Gastrocnemius medialis (tissue), 4 donors: Measurements from ENCODE around the gene COG1. TPM values are rescaled to one million over a fixed set of nuclear protein-coding genes. Genes with fewer than 3 reads are reported as not detected.
A peak's percentile ranks its signal among the peaks of the same experiment; 100 is the strongest.

Source experiments
- ATAC-seq, 2 donors: fragments of 150-250 bp; one replicate each; pipeline ENCODE4 v1.9.1; 2016
- DNase-seq, 2 donors: peaks; one replicate each; pipeline ENCODE4 v3.0.0-alpha.2; 2019
- H3K27ac ChIP-seq, 4 donors: fragments of 200-600 bp; sonication (generic); 1 replicate in 1 of 4; 2 replicates in 3 of 4; pipeline ENCODE4 v1.5.1; 2016 to 2018; ENCODE audit warnings: mild to moderate bottlenecking in 2 of 4, moderate library complexity in 1 of 4
- H3K27me3 ChIP-seq, 3 donors: fragments of 200-600 bp; sonication (generic) in 2 of 3; 1 replicate in 1 of 3; 2 replicates in 2 of 3; pipeline versions ENCODE4 v1.5.1 to v1.6.0; 2016 to 2019; ENCODE audit warnings: mild to moderate bottlenecking in 1 of 3, moderate library complexity in 1 of 3
- H3K36me3 ChIP-seq, 2 donors: fragments of 200-600 bp; sonication (generic) in 1 of 2; one replicate each; pipeline ENCODE4 v1.5.1; 2017 to 2018
- H3K4me1 ChIP-seq, 2 donors: fragments of 200-600 bp; sonication (generic) in 1 of 2; one replicate each; pipeline ENCODE4 v1.5.1; 2016 to 2017; ENCODE audit warnings: mild to moderate bottlenecking in 2 of 2
- H3K4me3 ChIP-seq, 4 donors: fragments of 200-600 bp; sonication (generic) in 3 of 4; 1 replicate in 1 of 4; 2 replicates in 3 of 4; pipeline ENCODE4 v1.5.1; 2016 to 2019; ENCODE audit warnings: mild to moderate bottlenecking in 2 of 4
- H3K9me3 ChIP-seq, 3 donors: fragments of 200-600 bp; sonication (generic) in 2 of 3; 1 replicate in 1 of 3; 2 replicates in 2 of 3; pipeline ENCODE4 v1.5.1; 2016 to 2019
- POLR2A ChIP-seq, 2 donors: fragments of 450-650 bp; IDR thresholded peaks; one replicate each; pipeline ENCODE4 v1.6.1; 2017; ENCODE audit warnings: antibody characterized with exemption in 2 of 2, mild to moderate bottlenecking in 2 of 2, moderate library complexity in 2 of 2
- in situ Hi-C, 4 donors: fragments of 200-750 bp; cut with MboI; loops; one replicate each; pipeline versions ENCODE4 v1.15.0 to v1.8.0; 2017; ENCODE audit warnings: low sequenced_read_pairs in 4 of 4
- intact Hi-C: fragments of 100-400 bp; cut with DNase I; formaldehyde crosslinking; loops from one replicate; pipeline ENCODE4 v1.15.1; 2023; ENCODE audit warnings: low total_unique reads
- total RNA-seq, 4 donors: library from RNA; depleted of rRNA; stranded (reverse); fragments of >200 nt; gene quantifications; one replicate each; pipeline versions ENCODE4 v1.1.0 to v1.2.3, GENCODE V29; 2016
- TF ChIP-seq, protein P1 (sequence below), 5 experiments: fragments of 450-650 bp in 3 of 5; fragments of 200-600 bp in 2 of 5; sonication (generic) in 2 of 5; IDR thresholded peaks in 4 of 5; conservative IDR thresholded peaks in 1 of 5; 1 replicate in 4 of 5; 2 replicates in 1 of 5; pipeline ENCODE4 v1.5.1; 2016 to 2019; ENCODE audit warnings: antibody characterized with exemption in 5 of 5, mild to moderate bottlenecking in 3 of 5, moderate library complexity in 3 of 5

The COG1 gene
- total RNA-seq, 4 donors from 2014 or later, result 21.2 to 34.7 (median 26.7) TPM

DNA sequence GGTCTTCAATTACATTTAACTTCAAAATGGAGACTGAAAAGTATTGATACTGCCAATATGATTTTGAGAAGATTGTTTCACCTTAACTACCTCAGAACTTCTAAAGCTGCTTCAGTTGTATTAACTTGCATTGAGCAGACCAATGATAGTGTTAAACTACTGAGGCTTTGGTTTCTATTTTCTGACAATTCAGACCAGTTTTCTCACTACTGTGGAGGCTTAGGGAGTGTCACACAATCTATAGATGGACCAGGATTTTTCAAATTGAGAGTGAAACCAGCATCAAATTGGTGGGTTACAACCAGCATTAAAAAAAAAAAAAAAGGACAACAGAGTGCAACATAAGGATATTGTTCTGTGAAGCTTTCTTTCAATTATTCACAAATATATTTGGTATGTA is 21.2 kb downstream of the COG1 start:
- Histone ChIP-seq H3K9me3 (no peaks in the 10 kb centered on the region), H3K4me3 (no peak overlapping the region), H3K36me3 (peaks cover 0 to 35% of the 10 kb centered on the region in 2 donors), H3K27me3 (no peaks in the 10 kb centered on the region), H3K27ac (no peak overlapping the region), H3K4me1 (no peaks in the 10 kb centered on the region)
- ATAC-seq (no peak), DNase-seq (no peak)
- no peak for TF ChIP-seq POLR2A (IDR thresholded peaks at IDR 0.05)
- TF ChIP-seq, protein P1, sequence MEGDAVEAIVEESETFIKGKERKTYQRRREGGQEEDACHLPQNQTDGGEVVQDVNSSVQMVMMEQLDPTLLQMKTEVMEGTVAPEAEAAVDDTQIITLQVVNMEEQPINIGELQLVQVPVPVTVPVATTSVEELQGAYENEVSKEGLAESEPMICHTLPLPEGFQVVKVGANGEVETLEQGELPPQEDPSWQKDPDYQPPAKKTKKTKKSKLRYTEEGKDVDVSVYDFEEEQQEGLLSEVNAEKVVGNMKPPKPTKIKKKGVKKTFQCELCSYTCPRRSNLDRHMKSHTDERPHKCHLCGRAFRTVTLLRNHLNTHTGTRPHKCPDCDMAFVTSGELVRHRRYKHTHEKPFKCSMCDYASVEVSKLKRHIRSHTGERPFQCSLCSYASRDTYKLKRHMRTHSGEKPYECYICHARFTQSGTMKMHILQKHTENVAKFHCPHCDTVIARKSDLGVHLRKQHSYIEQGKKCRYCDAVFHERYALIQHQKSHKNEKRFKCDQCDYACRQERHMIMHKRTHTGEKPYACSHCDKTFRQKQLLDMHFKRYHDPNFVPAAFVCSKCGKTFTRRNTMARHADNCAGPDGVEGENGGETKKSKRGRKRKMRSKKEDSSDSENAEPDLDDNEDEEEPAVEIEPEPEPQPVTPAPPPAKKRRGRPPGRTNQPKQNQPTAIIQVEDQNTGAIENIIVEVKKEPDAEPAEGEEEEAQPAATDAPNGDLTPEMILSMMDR (IDR thresholded peaks at IDR 0.05 in 4 of 5, conservative IDR thresholded peaks at IDR 0.05 in 1 of 5), result no peak
- in situ Hi-C loops, result no loop called here
- intact Hi-C loops, result no loop called here

DNA sequence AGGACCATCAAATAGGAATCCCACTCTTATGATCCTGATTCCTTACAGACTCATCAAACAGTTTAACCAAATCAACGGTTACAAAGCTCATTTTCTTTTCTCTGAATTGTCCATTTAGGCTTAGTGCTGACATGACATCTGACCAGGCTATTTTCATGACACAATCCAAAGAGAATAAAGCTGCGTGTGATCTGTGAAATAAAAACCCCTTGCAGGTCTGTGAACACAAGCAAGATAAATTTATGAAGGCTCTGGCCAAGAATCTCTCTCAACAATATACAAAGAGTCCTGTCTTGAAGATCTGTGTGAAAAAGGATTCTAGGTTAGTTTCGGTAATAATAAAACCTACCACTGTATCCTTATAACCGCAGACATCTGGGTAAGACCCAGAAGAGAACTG is 22.0 kb downstream of the COG1 start:
- intact Hi-C loops (no loop called here), in situ Hi-C loops (no loop called here)
- Histone ChIP-seq H3K27ac (no peak overlapping the region), H3K4me3 (no peak overlapping the region), H3K9me3 (no peaks in the 10 kb centered on the region), H3K4me1 (no peaks in the 10 kb centered on the region), H3K36me3 (peaks cover 0 to 27% of the 10 kb centered on the region in 2 donors), H3K27me3 (no peaks in the 10 kb centered on the region)
- TF ChIP-seq POLR2A (IDR thresholded peaks at IDR 0.05), result no peak
- TF ChIP-seq, protein P1 (IDR thresholded peaks at IDR 0.05 in 4 of 5, conservative IDR thresholded peaks at IDR 0.05 in 1 of 5), result no peak
- no peak for ATAC-seq
- DNase-seq, result no peak

DNA sequence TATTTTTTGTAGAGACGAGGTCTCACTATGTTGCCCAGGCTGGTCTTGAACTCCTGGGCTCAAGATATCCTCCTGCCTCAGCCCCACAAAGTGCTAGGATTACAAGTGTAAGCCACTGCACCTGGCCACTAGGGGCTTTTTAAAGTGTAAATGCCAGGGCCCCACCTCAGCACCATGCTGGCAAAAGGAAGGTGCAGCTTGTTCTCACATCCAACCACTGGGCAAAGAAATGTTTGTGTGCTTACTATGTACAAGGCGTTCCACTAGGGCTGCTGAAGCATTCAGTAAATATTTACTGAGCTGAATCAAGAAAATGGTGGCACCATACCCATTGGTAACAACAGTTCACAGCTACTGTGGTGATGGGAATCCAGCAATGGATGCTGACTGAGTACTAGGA is 22.6 kb downstream of the COG1 start:
- H3K36me3 ChIP-seq, result peaks cover 0 to 26% of the 10 kb centered on the region in 2 donors

DNA sequence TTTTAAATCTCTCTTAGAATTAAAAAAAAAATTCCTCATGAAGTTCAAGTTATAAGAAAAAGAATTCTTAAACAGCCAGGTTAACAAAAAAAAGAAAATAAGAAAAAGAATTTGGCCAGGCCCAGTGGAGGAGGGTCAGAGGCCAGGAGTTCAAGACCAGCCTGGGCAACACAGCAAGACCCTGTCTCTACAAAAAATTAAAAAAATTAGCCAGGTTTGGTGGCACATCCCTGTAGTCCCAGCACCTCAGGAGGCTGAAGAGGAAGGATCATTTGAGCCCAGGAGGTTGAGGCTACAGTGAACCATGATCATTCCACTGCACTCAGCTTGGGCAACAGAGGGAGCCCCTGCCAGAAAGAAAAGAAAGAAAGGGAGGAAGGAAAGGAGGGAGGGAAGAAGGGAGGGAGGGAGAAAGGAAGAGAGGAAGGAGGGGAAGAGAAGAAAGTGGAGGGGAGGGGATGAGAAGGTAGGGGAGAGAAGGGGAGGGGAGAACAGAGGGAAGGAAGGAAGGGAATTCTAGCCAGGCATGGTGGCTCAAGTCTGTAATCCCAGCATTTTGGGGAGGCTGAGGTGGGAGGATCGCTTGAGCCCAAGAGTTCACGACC is 30.9 kb downstream of the COG1 start:
- DNase-seq (no peak), ATAC-seq (no peak)
- Histone ChIP-seq H3K27ac (peak overlapping the region in 1 of 4 donors; percentile 10), H3K4me1 (peaks cover 29 to 30% of the 10 kb centered on the region in 2 donors), H3K27me3 (no peaks in the 10 kb centered on the region), H3K36me3 (no peaks in the 10 kb centered on the region), H3K9me3 (no peaks in the 10 kb centered on the region), H3K4me3 (no peak overlapping the region)
- TF ChIP-seq, protein P1 (IDR thresholded peaks at IDR 0.05 in 4 of 5, conservative IDR thresholded peaks at IDR 0.05 in 1 of 5), result no peak
- TF ChIP-seq POLR2A (IDR thresholded peaks at IDR 0.05), result no peak
- intact Hi-C loops (no loop called here), in situ Hi-C loops (no loop called here)

More for the DNA sequence above, 22.6 kb downstream of the COG1 start:
- H3K4me3 ChIP-seq, result no peak overlapping the region
- no peak overlapping the region for H3K27ac ChIP-seq
- intact Hi-C loops (no loop called here), in situ Hi-C loops (no loop called here)
- ATAC-seq (no peak), DNase-seq (no peak)
- H3K4me1 ChIP-seq, result no peaks in the 10 kb centered on the region
- H3K27me3 ChIP-seq, result no peaks in the 10 kb centered on the region
- H3K9me3 ChIP-seq, result no peaks in the 10 kb centered on the region
- TF ChIP-seq, protein P1 (IDR thresholded peaks at IDR 0.05 in 4 of 5, conservative IDR thresholded peaks at IDR 0.05 in 1 of 5), result no peak
- no peak for TF ChIP-seq POLR2A (IDR thresholded peaks at IDR 0.05)

DNA sequence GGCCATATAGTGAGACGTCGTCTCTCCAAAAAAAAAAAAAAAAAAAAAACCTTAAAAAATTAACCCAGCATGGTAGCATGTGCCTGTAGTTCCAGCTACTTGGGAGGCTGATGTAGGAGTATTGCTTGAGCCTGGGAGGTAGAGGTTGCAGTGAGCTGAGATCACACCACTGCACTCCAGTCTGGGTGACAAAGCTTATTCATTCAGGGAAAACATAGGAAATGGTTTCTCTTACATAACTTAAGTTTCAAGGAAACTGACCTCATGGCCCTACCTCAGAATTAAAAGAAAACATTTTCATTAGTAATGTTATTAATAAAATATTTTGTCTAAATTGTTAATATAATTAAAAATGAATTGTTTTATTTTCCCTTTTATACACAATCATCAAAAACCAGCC is 31.4 kb downstream of the COG1 start:
- no peaks in the 10 kb centered on the region for H3K36me3 ChIP-seq
- H3K4me3 ChIP-seq, result no peak overlapping the region
- DNase-seq, result no peak
- H3K4me1 ChIP-seq, result peaks cover 34 to 35% of the 10 kb centered on the region in 2 donors
- in situ Hi-C loops, result no loop called here
- peak overlapping the region in 1 of 4 donors; percentile 35 for H3K27ac ChIP-seq
- TF ChIP-seq, protein P1 (IDR thresholded peaks at IDR 0.05 in 4 of 5, conservative IDR thresholded peaks at IDR 0.05 in 1 of 5), result no peak
- no peak for TF ChIP-seq POLR2A (IDR thresholded peaks at IDR 0.05)
- no peaks in the 10 kb centered on the region for H3K27me3 ChIP-seq
- intact Hi-C loops, result no loop called here
- ATAC-seq, result no peak
- H3K9me3 ChIP-seq, result no peaks in the 10 kb centered on the region
